BJ (cell line): ENCODE results near the gene STEAP2. TPM values are rescaled to one million over a fixed set of nuclear protein-coding genes. Genes with fewer than 3 reads are reported as not detected.

ENCODE experiments used
- CTCF ChIA-PET: fragments of 350-600 bp; formaldehyde crosslinking; extraction: SDS; loops from one replicate; lab custom pipeline; 2021; ENCODE audit warnings: antibody characterized with exemption, inconsistent platforms; lab: Yijun Ruan, JAX
- POLR2A ChIA-PET: fragments of 300-600 bp; sonication (Branson Sonifier 250); formaldehyde crosslinking; extraction: SDS; loops from one replicate; lab custom pipeline; 2021; ENCODE audit warnings: antibody characterized with exemption; lab: Charles Lee
- DNase-seq: peaks from one replicate; pipeline ENCODE4 v3.0.0-alpha.2; 2011; ENCODE audit warnings: low read depth
- H3K27me3 ChIP-seq: 2 replicates; pipeline ENCODE4 v1.6.0; 2011; ENCODE audit warnings: low read length; ENCODE audit not compliant: control insufficient read depth, insufficient read depth
- H3K36me3 ChIP-seq: 2 replicates; pipeline ENCODE4 v1.5.1; 2011; ENCODE audit warnings: low read length; ENCODE audit not compliant: control insufficient read depth, insufficient read depth
- H3K4me3 ChIP-seq: 2 replicates; pipeline ENCODE4 v1.5.1; 2011; ENCODE audit warnings: low read depth, mild to moderate bottlenecking, control low read depth, low read length
- polyA plus RNA-seq: library from polyadenylated mRNA; depleted of rRNA; stranded (reverse); fragments of >200 nt; gene quantifications from 2 replicates; pipeline ENCODE4 v1.2.3, GENCODE V29; 2011
- TF ChIP-seq, protein P1 (sequence below): IDR thresholded peaks from 2 replicates; pipeline ENCODE4 v1.5.1; 2011; ENCODE audit warnings: low read depth, mild to moderate bottlenecking, control low read depth, inconsistent platforms, low read length, moderate library complexity; ENCODE audit not compliant: insufficient read depth

The STEAP2 gene
- polyA plus RNA-seq, 1 experiment = 2.1 TPM

DNA sequence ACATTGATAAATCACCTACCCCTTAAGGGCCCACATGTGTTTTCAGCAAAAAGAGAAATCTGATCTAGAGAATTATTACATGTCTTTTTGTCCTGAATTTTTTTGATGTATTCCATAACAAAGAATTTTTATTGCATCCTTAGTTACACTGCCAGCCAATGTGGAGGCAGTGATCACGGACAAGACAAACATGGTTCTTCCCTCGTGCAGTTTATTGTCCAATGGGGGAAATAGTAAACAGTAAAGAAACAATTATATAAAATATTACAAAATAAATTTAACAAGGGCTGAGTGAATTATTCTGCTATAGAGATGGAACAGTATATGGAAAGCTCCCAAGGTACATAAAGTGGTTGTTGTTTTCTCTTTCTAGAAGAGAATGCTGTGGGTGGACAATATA, 2.0 kb downstream of the STEAP2 start:
- ChIA-PET POLR2A (no interaction called here), CTCF (interaction anchor here (1.9 to 2.3 kb wide), 2 partner anchors 25 to 35 kb away, joined by 4 to 7 read pairs; no protein-coding TSS in a partner anchor)
- H3K4me3 ChIP-seq = no peak overlapping the region
- no peaks in the 10 kb centered on the region for H3K36me3 ChIP-seq
- TF ChIP-seq, protein P1, sequence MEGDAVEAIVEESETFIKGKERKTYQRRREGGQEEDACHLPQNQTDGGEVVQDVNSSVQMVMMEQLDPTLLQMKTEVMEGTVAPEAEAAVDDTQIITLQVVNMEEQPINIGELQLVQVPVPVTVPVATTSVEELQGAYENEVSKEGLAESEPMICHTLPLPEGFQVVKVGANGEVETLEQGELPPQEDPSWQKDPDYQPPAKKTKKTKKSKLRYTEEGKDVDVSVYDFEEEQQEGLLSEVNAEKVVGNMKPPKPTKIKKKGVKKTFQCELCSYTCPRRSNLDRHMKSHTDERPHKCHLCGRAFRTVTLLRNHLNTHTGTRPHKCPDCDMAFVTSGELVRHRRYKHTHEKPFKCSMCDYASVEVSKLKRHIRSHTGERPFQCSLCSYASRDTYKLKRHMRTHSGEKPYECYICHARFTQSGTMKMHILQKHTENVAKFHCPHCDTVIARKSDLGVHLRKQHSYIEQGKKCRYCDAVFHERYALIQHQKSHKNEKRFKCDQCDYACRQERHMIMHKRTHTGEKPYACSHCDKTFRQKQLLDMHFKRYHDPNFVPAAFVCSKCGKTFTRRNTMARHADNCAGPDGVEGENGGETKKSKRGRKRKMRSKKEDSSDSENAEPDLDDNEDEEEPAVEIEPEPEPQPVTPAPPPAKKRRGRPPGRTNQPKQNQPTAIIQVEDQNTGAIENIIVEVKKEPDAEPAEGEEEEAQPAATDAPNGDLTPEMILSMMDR = no peak
- DNase-seq = no peak
- no peaks in the 10 kb centered on the region for H3K27me3 ChIP-seq

GRCh38 chr7:90216080-90216674, 4.6 kb downstream of the STEAP2 start:
- Histone ChIP-seq H3K4me3 (no peak overlapping the region), H3K27me3 (no peaks in the 10 kb centered on the region), H3K36me3 (no peaks in the 10 kb centered on the region)
- DNase-seq = no peak
- TF ChIP-seq, protein P1 = no peak
- POLR2A ChIA-PET = no interaction called here
- CTCF ChIA-PET = interaction anchor here (0.6 to 1.2 kb wide), 2 partner anchors 11 to 62 kb away, joined by 3 to 5 read pairs; partner anchors contain the start of gene STEAP1

GRCh38 chr7:90216771-90217170, 5.2 kb downstream of the STEAP2 start:
- POLR2A ChIA-PET = no interaction called here

GRCh38 chr7:90222390-90222789, 10.8 kb downstream of the STEAP2 start:
- ChIA-PET POLR2A (no interaction called here), CTCF (no interaction called here)
- Histone ChIP-seq H3K36me3 (no peaks in the 10 kb centered on the region), H3K27me3 (no peaks in the 10 kb centered on the region), H3K4me3 (no peak overlapping the region)
- no peak for DNase-seq
- TF ChIP-seq, protein P1 = no peak

More at GRCh38 chr7:90216771-90217170, 5.2 kb downstream of the STEAP2 start:
- CTCF ChIA-PET = no interaction called here
- TF ChIP-seq, protein P1 = no peak
- Histone ChIP-seq H3K27me3 (no peaks in the 10 kb centered on the region), H3K36me3 (no peaks in the 10 kb centered on the region), H3K4me3 (no peak overlapping the region)
- DNase-seq = no peak

- H3K36me3 ChIP-seq = no peaks in the 10 kb centered on the region
- ChIA-PET CTCF (interaction anchor here (1.0 to 2.4 kb wide), 4 partner anchors 11 to 38 kb away, joined by 4 to 13 read pairs (median 4); partner anchors contain the start of gene STEAP2), POLR2A (no interaction called here)
- H3K27me3 ChIP-seq = no peaks in the 10 kb centered on the region
- peak; percentile 20 for DNase-seq
- no peak overlapping the region for H3K4me3 ChIP-seq
- TF ChIP-seq, protein P1 = no peak
These were observed 11.5 kb downstream of the STEAP2 start for GRCh38 chr7:90222811-90223725.
